Stimulated activated CD4-positive, alpha-beta T cell treated with anti-CD3 and anti-CD28 coated beads, Interleukin-2, amount 100 ng/mL, for 48 hours (primary cell): ENCODE data around the gene ADAP2.
"Not testable (repeated sequence)": the region's sequence is repeated elsewhere in the genome, so short reads cannot be mapped to it uniquely, and the experiment has no call there.

ENCODE experiments used
- DNase-seq, 2 donors: peaks; one replicate each; pipeline ENCODE4 v3.0.0-alpha.2; 2020

The ADAP2 gene

DNA sequence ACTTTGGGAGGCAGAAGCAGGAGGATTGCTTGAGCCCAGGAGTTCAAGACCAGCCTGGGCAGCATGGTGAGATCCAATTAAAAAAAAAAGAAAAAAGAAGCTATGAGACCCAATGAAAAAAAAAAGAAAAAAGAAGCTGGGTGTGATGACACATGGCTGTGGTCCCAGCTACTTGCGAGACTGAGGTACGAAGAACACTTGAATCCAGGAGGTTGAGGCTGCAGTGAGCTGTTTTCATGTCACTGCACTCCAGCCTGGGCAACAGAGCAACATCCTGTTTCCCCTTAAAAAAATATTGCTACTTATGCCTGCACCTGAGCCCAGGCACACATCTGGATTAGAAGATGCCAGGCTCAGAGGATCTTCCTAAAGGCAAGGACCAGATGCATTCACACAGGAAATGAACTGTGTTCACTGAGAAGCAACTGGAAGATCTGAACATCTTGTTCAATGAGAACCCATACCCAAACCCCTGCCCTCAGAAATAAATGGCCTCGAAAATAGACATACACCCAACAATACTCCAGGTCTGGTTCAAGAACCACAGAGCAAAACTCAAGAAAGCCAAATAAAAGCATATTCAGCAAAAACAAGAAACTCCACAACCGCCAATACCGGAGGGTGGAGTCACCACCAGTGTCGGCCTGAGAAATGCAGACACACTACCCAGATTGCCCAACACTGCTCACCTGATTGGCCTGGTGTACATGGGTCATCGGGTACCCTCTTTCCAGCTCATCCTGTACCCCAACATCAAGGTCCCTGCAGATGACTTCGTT lies 53.5 kb downstream of the ADAP2 start:
- DNase-seq, result no peak

GRCh38 chr17:30979919-30980318 lies 58.2 kb downstream of the ADAP2 start:
- DNase-seq, result not testable (repeated sequence)

DNA sequence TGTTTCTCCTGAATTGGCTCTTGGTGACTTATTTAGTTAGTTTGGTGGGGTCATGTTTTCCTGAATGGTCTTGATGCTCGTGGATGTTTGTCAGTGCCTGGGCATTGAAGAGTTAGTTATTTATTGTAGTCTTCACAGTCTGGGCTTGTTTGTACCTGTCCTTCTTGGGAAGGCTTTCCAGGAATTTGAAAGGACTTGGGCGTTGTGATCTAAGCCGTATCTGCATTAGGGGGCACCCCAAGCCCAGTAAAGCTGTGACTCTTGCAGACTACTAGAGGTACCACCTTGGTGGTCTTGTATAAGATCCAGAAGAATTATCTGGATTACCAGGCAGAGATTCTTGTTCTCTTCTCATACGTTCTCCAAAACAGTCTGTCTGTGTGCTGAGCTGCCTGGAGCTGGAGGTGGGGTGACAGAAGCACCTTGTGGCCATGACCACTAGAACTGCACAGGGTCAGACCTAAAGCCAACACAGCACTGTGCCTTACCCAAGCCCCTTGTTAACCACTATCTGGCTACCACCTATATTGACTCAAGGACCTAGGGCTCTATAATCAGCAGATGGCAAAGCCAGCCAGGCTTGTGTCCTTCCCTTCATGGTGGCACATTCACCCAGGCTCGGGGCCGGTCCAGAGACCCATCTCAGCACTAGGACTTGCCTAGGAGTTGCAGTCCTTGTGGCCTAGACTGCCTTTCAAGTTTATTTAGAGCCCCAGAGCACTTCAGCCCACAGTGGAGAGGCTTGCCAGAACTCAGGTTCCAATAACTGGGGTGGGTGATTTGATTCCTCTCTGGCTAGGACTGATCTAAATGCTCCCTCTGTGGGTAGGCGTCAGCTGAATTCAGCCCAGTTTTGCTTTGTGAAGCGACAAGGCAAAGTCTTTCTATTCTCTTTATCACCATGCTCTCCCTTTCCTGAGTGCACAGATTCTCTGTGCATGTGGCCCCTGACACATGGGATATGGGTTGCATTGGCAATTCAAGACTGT lies 60.1 kb downstream of the ADAP2 start:
- no peak for DNase-seq

- DNase-seq, result no peak
Observed at GRCh38 chr17:30982855-30983254, 61.1 kb downstream of the ADAP2 start.

DNA sequence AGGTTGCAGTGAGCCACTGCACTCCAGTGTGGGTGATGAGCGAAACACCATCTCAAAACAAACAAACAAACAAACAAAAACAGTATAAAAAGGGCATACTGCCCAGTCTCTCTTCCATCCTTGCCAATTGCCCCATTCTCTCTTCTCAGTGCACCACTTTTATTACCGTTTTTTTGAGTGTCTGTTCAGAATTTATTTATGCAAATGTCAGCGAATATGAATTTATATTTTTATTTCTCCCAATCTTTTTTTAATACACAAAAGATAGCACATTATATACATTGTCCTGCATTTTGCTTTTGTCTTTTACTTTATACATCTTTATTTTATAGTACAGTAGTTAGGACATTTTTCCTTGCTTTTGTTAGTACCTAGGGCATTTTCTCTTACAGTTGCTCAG lies 68.7 kb downstream of the ADAP2 start:
- no peak for DNase-seq

DNA sequence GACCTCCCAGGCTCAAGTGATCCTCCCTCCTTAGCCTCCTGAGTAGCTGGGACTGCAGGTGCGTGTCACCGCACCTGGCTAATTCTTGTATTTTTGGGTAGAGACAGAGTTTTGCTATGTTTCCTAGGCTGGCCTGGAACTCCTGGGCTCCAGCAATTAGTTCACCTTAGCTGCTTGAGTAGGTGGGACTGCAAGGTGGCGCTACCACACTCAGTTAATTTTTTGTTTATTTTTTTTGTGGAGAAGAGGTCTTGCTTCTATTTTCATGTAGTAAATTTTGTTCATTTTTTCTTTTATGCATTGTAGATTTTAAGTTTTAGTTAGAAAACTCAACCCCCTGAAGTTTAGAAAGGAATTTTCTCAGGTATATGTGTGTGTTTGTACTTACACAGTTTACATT lies 70.8 kb downstream of the ADAP2 start:
- no peak for DNase-seq

GRCh38 chr17:30995347-30995746 lies 73.6 kb downstream of the ADAP2 start:
- DNase-seq, result no peak

- DNase-seq, result no peak
Observed at GRCh38 chr17:30996486-30996885, 74.7 kb downstream of the ADAP2 start.

DNA sequence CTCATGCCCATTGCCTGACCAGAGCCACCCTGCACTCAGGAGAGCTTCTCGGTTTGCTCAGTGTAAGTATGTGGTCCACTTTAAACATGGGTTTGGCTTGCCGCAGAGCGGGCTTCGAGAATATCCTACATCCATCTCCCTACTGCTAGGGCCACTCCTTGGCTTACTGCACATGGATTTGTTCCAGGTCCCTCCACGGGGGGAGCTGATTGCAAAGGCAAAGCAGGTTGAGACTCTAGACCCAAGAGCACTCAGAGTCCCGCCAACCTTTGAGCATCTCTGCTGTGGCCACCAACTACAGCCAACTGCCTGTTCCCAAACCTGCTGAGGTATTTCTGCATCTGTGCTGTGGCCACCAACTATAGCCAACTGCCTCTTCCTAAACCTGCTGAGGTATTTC lies 75.5 kb downstream of the ADAP2 start:
- DNase-seq, result no peak

DNA sequence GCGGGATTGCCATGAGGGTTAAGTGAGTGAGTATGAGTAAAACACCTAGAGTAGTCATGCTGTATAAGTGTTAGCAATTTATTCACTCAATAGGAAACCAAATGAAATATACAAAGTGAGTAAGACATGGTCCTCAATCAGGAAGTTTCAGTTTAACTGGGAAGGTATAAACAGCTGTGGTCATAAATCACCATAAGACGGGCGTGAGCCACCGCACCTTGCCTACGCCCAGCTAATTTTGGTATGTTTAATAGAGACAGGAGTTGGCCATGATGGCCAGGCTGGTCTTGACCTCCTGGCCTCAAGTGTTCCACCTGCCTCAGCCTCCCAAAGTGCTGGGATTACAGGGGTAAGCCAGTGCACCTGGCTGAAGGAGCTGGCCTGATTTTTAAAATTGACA lies 76.1 kb downstream of the ADAP2 start:
- DNase-seq, result no peak

DNA sequence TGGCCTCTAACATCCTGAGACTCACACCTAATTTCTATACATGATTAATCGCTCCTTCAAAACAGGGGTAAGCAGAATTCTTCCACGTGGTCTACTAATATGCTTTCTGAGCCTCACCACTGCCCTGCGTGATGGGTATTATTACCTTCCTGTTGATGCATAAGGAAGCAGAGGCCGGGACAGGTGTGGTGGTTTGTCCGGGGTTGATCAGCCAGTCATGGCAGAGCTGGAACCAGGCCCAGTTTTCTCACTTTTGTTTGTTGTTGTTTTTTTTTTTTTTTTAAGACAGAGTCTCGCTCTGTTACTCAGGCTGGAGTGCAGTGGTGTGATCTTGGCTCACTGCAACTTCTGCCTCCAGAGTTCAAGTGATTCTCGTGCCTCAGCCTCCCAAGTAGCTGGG lies 80.3 kb downstream of the ADAP2 start:
- DNase-seq, result no peak

DNA sequence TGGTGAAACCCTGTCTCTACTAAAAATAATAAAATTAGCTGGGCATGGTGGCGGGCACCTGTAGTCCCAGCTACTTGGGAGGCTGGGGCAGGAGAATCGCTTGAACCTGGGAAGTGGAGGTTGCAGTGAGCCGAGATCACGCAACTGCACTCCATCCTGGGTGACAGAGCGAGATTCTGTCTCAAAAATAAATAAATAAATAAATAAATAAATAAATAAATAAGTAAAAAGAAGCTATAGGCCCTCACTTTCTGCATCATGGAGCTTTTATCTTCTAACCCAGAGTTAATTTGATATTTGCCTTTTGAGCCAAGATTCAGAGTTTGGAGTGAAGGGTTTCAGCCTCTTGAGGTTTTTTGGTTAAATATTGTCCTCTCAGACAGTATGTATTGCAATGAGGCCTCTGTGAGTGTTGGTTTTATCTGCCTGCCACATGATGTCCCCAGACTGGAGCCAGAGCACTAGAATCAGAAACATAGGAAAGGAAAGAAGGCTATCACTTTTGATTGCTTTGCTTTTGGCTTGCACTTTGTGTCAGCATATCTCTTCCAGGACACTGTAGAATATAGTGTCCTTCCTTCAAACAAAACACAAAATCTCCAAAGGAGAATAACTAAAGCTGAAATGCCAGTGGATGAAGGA lies 81.6 kb downstream of the ADAP2 start:
- DNase-seq, result no peak

GRCh38 chr17:31004160-31004559 lies 82.4 kb downstream of the ADAP2 start:
- no peak for DNase-seq

DNA sequence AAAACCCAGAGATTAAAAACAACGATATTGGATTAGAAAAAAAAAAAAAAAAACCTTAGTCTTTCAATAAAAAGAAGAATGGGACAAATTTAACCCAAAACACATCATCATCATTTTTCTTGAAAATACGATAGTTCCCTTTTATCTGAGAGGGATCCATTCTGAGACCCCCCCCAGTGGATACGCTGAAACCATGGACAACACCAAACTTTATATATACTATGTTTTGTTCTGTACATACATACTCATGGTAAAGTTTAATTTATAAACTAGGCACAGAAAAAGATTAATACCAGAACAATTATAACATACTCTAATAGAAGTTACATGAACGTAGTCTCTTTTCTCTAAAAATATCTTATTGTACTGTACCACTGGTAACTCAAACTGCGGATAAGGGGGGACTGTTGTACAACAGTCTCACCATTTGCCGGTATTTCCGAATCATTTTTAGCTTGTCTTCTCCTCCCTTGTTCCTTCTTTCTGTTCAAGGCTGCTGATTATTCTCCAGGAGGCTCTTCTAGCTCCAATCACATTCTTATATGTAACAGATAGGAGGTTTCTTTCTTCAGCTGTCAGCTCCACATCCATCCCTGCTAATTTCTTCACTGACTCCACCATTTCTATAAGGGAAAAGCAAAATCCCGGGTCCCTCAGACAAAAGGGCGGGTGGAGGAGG lies 86.1 kb downstream of the ADAP2 start:
- no peak for DNase-seq

GRCh38 chr17:31008374-31009041 lies 86.8 kb downstream of the ADAP2 start:
- peak; percentile 33 to 37 for DNase-seq
